Fibroblast of peridontal ligament (primary cell): ENCODE measurements around the gene KCTD5.
"Not testable (repeated sequence)": the region's sequence is repeated elsewhere in the genome, so short reads cannot be mapped to it uniquely, and the experiment has no call there.

Source experiments
- DNase-seq: peaks from one replicate; pipeline ENCODE4 v3.0.0-alpha.2; 2010; ENCODE audit errors: extremely low read depth

Gene KCTD5

GRCh38 chr16:2696601-2697250 lies 14.4 kb downstream of the KCTD5 start:
- DNase-seq = not testable (repeated sequence)

GRCh38 chr16:2697401-2697948 lies 15.2 kb downstream of the KCTD5 start:
- DNase-seq = no peak

DNA sequence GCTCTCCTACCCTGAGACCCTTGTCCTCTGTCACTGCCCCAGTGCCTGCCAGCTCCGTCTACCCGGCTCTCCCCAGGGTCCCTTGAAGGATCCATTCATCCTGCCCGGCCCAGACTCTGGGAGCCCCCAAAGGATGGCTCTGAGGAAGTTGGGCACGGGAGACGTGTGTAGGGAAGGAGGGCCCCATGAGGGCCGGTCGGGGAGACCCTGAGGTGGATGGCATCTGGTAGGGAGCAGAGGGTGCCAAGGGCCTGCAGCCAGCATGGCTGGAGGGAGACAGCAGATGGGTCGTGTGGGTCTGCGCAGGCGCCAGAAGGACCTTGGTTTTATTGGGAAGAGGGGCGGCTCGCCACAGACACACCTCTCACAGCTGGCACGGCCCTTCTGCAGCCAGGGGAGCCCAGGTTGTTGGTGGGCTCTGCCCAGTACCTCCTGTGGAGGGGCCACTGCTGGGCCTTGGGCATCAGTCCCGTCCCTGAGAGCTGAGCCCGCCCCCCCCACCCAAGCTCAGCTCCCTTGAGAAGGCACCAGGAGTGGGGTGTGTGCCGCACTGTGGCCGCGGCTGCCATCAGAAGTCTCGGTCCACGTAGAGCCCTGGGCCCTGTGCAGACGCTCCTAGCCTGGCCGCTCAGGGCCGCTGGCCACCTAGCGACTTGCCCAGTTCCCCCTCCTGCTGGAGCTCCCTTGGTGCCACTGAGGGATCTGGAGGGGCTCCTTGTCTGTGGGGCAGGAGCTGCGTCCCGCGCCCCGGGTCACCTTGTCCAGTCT lies 16.0 kb downstream of the KCTD5 start:
- no peak for DNase-seq

DNA sequence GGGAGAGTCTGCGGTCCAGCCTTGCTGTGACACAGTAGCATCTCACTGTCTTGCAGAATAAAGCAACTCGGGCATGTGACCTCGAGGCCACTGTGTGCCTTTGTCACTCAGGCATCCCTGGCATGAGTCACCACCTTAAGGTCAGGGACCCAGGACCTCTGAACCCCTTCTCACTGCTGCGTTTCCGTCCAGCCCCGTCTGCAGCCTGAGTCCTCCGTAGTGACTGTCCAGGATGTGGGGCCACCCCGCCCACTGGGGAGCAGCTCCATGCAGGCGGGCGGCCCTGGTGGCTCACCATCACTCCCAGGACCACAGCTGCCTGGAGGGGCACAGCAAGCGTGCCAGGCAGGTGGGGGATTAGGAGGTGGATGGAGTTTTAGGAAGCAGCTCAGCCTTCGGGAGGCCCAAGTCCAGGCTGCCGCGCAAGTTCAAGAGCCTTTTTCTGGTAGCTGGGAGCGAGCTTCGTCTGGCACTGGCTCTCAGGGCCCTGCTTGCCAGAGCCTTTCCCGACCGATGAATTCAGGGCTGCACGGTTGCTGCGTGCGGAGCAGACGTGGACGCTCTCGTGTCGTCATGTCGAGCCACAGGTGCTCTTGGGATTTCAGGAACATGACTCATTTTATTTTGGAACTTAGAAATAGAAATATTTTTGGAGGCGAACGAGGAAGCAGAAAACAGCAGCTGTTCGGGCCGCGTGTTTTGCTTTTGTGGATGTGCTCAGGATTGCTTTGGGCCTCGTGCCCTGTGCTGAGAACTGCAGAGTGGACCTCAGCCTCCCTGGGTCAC lies 16.8 kb downstream of the KCTD5 start:
- no peak for DNase-seq

GRCh38 chr16:2699791-2700600 lies 17.7 kb downstream of the KCTD5 start:
- DNase-seq = no peak

DNA sequence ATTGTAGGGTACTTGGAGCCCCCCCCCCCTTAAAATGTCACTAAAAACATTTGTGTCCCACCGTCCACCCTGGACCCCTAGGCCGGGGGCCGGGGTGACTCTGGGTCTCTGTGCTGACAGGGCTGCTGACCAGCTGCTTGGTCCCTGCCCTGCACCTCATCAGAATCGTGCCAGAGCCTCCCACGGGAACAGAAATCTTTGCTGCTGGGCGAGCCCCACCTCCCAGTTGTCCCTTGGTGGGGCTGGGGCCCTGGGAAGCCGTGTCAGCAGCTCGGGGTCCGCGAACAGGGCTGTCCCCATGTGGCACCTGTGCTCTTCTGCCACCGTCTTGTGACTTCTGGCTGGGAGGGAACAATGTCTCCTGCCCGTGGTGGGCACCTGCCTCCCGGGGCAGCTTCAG lies 18.5 kb downstream of the KCTD5 start:
- no peak for DNase-seq

GRCh38 chr16:2701272-2701671 lies 18.9 kb downstream of the KCTD5 start:
- DNase-seq = no peak

- no peak for DNase-seq
Observed at GRCh38 chr16:2701713-2702437, 19.6 kb downstream of the KCTD5 start.

GRCh38 chr16:2702438-2702825 lies 20.1 kb downstream of the KCTD5 start:
- no peak for DNase-seq

DNA sequence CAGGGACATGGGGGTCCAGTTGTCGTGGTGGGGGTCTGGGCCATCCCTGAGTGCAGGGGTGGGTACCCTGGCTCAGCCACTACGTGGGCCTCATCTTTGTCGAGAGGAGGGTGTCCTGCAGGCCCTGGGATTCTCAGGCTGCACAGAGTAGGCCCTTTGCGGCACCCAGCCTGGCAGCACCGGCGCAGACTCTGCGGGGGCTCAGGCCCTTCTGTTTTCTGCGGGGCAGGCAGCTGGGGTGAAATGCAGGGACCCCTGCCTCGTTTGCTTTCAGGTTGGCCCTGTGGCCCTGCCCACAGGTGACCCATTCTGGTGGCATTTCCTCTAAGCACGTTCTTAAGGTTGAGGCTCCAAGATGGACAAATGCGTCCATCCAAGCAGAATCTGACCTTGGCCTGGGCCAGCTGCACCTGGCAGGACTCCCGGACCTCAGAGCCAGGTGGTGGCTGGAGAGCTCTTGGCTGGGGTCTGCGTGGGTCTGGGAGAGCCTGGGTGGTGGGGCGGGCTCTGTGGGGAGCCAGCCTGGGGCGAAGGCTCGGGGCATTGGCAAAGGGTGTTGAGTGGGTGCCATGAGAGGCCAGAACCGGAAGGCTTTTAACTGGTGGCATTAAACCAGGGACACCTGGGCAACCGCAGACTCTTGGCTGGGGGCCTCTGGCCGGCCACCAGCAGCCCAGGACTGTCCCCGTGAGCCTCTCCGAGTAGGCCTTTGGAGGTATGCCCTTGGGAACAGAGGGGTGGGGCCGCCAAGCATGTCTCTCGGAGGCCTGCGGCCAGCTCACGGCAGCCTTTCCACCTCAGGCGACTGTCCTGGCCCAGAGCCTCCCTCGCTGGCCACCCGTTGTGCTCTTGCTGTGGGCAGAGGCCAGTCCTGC lies 20.8 kb downstream of the KCTD5 start:
- DNase-seq = no peak

GRCh38 chr16:2704166-2704982 lies 22.1 kb downstream of the KCTD5 start:
- DNase-seq = no peak

DNA sequence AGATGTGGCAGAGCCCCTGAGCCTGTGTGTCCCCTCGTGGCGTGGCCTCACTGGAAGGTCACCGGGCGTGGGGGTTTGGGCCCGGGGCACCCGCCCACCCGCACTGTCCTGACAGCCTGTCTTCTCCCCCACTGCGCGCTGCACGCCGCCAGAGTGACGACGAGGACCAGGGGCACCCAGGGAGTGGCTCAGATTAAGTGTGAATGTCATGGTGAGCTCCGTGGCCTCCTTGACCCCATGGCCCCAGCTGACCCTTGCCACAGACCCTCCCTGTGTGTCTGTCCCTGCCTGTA lies 22.6 kb downstream of the KCTD5 start:
- DNase-seq = no peak

GRCh38 chr16:2705351-2705750 lies 23.0 kb downstream of the KCTD5 start:
- DNase-seq = no peak

- no peak for DNase-seq
Observed at GRCh38 chr16:2706085-2706484, 23.8 kb downstream of the KCTD5 start.

GRCh38 chr16:2706611-2707311 lies 24.4 kb downstream of the KCTD5 start:
- no peak for DNase-seq

- DNase-seq = no peak
Observed at GRCh38 chr16:2707368-2708289, 25.3 kb downstream of the KCTD5 start.

- no peak for DNase-seq
Observed at GRCh38 chr16:2708290-2708639, 25.9 kb downstream of the KCTD5 start.
